Activated CD8-positive, alpha-beta T cell treated with anti-CD3 and anti-CD28 coated beads for 36 hours (primary cell): ENCODE data around the gene ALDH6A1. TPM values are rescaled to one million over a fixed set of nuclear protein-coding genes. Genes with fewer than 3 reads are reported as not detected.

Experiments used
- ATAC-seq: fragments of 200-7000 bp; cut with Tn5 transposase; one replicate; pipeline ENCODE4 v1.10.0; 2021; ENCODE audit warnings: mild to moderate bottlenecking, moderate library complexity
- CTCF ChIA-PET: fragments of 350-600 bp; sonication (Branson Sonifier 250); formaldehyde crosslinking; loops from one replicate; lab custom pipeline; 2021; ENCODE audit warnings: antibody characterized with exemption; lab: Charles Lee
- POLR2A ChIA-PET: fragments of 350-600 bp; sonication (Branson Sonifier 250); formaldehyde crosslinking; loops from one replicate; lab custom pipeline; 2021; ENCODE audit warnings: antibody characterized with exemption; lab: Charles Lee
- DNase-seq: peaks from one replicate; pipeline ENCODE4 v3.0.0-alpha.2; 2020
- H3K27ac Mint-ChIP-seq: one replicate; pipeline ENCODE4 v1.8.0; 2021; ENCODE audit warnings: mild to moderate bottlenecking, mixed read lengths
- H3K27me3 Mint-ChIP-seq: one replicate; pipeline ENCODE4 v1.8.0; 2021; ENCODE audit warnings: mixed read lengths
- H3K36me3 Mint-ChIP-seq: one replicate; pipeline ENCODE4 v1.8.0; 2021; ENCODE audit warnings: low read depth, mixed read lengths
- H3K4me1 Mint-ChIP-seq: one replicate; pipeline ENCODE4 v1.8.0; 2021; ENCODE audit warnings: low read depth, mixed read lengths
- H3K4me3 Mint-ChIP-seq: one replicate; pipeline ENCODE4 v1.8.0; 2021; ENCODE audit warnings: mild to moderate bottlenecking, moderate library complexity, mixed read lengths
- H3K9me3 Mint-ChIP-seq: one replicate; pipeline ENCODE4 v1.8.0; 2021; ENCODE audit warnings: mixed read lengths
- intact Hi-C: fragments of 100-400 bp; cut with micrococcal nuclease; formaldehyde crosslinking; loops from one replicate; pipeline ENCODE4 v1.10.0; 2022
- total RNA-seq, 2 experiments: library from RNA; stranded (reverse); gene quantifications; one replicate each; pipeline ENCODE4 v1.2.3, GENCODE V29; 2021
- TF ChIP-seq, protein P1 (sequence below): fragments of 200-600 bp; IDR thresholded peaks from one replicate; pipeline ENCODE4 v1.8.0; 2022; ENCODE audit warnings: antibody characterized with exemption, mild to moderate bottlenecking

Gene ALDH6A1
- total RNA-seq, 2 experiments from 2014 or later, result 10.8 to 11.8 TPM

DNA sequence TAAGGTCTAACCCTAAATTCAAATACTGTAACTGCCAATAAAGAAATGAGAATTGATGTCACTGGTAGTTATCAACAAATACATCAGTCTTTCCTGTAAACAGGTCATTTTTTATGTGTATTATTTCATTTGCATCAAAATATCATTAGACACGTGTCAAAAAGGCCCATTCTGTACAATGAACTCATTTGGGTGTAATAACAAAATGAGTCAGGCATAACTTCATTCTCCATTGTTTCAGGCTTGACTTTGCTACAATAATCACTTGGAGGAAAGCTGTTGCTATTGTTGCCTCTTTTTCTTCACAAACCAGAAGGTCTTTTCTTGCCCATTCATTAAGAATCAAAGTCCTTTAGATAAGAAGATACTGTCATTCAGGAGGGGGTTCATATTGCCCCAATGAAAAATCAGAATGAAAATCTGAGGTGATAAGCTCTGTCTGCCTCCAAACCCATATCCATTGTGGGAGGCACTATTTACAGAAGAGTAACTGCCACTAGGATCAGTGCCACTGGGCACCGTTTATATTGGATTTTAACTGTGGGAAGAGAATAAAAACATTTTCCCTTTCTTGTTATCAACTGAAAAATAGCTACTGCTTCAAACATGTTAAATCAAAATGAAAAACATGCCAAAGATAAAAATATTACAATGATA is 75.3 kb downstream of the ALDH6A1 start:
- intact Hi-C loops, result no loop called here
- TF ChIP-seq, protein P1, sequence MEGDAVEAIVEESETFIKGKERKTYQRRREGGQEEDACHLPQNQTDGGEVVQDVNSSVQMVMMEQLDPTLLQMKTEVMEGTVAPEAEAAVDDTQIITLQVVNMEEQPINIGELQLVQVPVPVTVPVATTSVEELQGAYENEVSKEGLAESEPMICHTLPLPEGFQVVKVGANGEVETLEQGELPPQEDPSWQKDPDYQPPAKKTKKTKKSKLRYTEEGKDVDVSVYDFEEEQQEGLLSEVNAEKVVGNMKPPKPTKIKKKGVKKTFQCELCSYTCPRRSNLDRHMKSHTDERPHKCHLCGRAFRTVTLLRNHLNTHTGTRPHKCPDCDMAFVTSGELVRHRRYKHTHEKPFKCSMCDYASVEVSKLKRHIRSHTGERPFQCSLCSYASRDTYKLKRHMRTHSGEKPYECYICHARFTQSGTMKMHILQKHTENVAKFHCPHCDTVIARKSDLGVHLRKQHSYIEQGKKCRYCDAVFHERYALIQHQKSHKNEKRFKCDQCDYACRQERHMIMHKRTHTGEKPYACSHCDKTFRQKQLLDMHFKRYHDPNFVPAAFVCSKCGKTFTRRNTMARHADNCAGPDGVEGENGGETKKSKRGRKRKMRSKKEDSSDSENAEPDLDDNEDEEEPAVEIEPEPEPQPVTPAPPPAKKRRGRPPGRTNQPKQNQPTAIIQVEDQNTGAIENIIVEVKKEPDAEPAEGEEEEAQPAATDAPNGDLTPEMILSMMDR, result no peak
- ChIA-PET CTCF (no interaction called here), POLR2A (interaction anchor here (0.6 kb wide), 1 partner anchor 73 kb away, joined by 3 read pairs; no protein-coding TSS in a partner anchor)
- H3K36me3 Mint-ChIP-seq, result peaks cover 24% of the 10 kb centered on the region
- no peaks in the 10 kb centered on the region for H3K4me1 Mint-ChIP-seq
- no peak overlapping the region for H3K27ac Mint-ChIP-seq
- no peaks in the 10 kb centered on the region for H3K9me3 Mint-ChIP-seq
- DNase-seq (no peak), ATAC-seq (no peak)
- H3K4me3 Mint-ChIP-seq, result no peak overlapping the region
- H3K27me3 Mint-ChIP-seq, result no peaks in the 10 kb centered on the region

Other genes starting within 250 kb of the ALDH6A1 start
- gene PTGR2, start 232.6 kb downstream of the ALDH6A1 start, total RNA-seq, result 10 to 100 TPM; 10.6 to 11.0 TPM
- gene ZNF410, start 197.6 kb downstream of the ALDH6A1 start, total RNA-seq, result 10 to 100 TPM; 54.9 to 56.1 TPM
- 1 to 10 TPM; 1.0 to 1.3 TPM for gene FAM161B, start 134.4 kb downstream of the ALDH6A1 start, total RNA-seq
- gene COQ6, start 134.2 kb downstream of the ALDH6A1 start, total RNA-seq, result 10 to 100 TPM; 20.2 to 23.2 TPM
- 10 to 100 TPM; 11.9 to 13.9 TPM for gene ENTPD5, start 65.2 kb downstream of the ALDH6A1 start, total RNA-seq
- gene BBOF1, start 65.1 kb downstream of the ALDH6A1 start, total RNA-seq, result 1 to 10 TPM; 1.2 TPM
- 10 to 100 TPM; 10.1 to 10.3 TPM for gene LIN52, start 503 bp upstream of the ALDH6A1 start, total RNA-seq
- gene VSX2, start 155.0 kb upstream of the ALDH6A1 start, total RNA-seq, result not detected
- 10 to 100 TPM; 44.6 to 46.0 TPM for gene ABCD4, start 218.5 kb upstream of the ALDH6A1 start, total RNA-seq